K562 treated with DMSO at 1 percent for 12 hours (cell line): Measurements from ENCODE around the gene BFAR. TPM values are rescaled to one million over a fixed set of nuclear protein-coding genes. Genes with fewer than 3 reads are reported as not detected.

ENCODE experiments used
- total RNA-seq: library from RNA; unstranded; fragments of 300-600 nt; gene quantifications from 2 replicates; pipeline ENCODE4 v1.2.3, GENCODE V29; 2022; ENCODE audit not compliant: insufficient read depth

BFAR gene, protein sequence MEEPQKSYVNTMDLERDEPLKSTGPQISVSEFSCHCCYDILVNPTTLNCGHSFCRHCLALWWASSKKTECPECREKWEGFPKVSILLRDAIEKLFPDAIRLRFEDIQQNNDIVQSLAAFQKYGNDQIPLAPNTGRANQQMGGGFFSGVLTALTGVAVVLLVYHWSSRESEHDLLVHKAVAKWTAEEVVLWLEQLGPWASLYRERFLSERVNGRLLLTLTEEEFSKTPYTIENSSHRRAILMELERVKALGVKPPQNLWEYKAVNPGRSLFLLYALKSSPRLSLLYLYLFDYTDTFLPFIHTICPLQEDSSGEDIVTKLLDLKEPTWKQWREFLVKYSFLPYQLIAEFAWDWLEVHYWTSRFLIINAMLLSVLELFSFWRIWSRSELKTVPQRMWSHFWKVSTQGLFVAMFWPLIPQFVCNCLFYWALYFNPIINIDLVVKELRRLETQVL
- 24.3 and 40.5 TPM in 2 replicates for total RNA-seq

DNA sequence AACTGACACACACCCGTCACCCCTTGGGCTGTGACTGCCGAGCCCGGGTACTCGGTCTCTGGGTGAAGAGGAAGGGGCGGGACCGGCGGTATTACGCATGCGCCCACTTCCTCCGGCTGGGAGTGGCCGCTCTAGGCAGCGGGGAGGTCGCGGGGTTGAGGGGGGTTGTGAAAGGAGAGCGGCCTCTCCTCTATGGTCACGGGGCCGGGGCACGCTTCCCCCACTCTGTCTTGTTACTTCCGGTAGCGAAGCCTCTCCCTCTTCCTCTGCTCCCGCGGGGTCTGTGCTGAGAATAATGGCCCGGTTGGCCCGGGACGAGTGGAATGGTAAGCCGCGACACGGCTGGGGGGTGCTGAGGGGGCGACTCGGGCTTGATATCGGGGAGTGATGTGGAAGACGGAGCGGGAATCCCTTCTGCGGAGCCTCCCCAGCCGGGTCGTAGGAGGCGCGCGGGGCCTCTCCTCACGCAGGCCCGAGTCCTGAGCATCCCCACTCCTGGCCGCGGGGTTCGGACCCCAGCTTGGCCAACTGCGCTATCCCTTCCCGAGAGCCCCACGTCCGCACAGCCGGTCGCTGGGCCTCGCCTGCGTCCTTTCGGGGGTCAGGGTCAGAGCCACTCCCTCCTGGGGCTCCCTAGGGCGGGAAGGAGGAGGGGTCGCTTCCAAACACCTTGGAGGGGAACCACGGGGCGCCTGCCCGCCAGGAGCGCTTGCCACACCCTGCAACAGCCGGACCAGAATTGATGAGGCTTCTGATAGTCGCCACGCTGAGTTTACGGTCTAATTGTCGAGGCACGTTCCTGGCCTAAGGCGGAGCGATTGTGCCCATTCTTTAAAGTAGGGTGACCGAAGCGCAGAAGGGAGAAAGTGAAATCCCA is at the start of gene BFAR:
TSS of gene BFAR (plus strand) at position 259 of the 877 bp plus-strand sequence. CDS start 11,396 bp downstream, outside the sequence.

DNA sequence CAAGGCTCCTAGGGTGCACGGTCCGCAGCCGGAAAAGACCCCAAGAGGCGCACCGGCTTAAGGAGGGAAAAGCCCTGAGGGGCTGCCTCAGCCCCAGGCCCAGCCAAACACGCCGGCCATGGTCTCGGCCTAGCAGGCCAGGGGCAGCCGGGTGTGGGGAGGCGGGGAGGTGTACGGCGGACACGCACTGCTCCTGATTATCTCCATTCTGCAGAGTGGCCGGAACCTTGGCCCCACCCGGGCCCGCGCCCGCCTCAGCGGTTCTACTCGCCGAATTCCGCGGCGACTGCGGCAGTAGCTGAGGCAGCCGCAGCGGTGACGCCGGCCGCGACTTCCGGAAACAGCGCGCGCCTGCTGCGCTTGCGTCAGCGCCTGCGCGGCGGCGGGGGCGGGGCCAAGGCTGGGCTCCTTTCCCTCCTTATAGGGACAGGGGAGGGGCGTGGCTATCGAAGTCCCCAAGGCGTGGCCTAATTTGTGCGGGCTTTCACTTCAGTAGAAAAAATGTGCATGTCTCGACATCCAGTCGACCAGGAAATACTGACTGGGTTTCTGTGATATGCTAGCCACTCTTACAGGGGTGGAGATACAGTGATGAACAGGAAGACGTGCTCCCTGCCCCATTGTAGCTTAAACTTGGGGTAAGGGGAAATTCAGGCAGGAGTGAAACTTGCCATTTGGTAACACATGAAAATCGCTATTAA is 2.7 kb upstream of the BFAR start, which contains the start of gene PARN:
TSS of gene PARN (minus strand) at position 342 of the 701 bp plus-strand sequence. CDS start at position 207, 135 bp downstream.

DNA sequence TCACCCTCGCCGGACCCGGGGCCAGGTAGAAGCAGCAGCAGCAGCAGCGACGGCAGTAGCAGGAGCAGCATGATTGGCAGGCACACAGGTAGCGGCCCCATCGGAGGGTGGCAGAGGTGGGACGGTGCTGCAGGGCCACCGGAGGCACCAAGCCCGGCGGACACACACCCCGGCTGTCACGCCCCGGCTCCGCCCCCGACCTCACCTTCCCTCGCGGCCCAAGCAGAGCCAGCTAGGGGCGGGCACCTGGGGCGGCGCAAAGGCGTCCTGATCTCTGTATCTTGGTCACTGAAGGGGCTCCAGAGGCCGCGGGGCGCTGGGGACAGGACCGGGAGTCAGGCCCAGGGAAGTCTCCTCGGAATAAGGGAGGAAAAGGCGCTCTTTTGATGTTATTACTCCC is 61.4 kb downstream of the BFAR start, which contains the start of gene PLA2G10:
TSS of gene PLA2G10 (minus strand) at position 180 of the 400 bp plus-strand sequence. CDS start at position 101, 79 bp downstream.

DNA sequence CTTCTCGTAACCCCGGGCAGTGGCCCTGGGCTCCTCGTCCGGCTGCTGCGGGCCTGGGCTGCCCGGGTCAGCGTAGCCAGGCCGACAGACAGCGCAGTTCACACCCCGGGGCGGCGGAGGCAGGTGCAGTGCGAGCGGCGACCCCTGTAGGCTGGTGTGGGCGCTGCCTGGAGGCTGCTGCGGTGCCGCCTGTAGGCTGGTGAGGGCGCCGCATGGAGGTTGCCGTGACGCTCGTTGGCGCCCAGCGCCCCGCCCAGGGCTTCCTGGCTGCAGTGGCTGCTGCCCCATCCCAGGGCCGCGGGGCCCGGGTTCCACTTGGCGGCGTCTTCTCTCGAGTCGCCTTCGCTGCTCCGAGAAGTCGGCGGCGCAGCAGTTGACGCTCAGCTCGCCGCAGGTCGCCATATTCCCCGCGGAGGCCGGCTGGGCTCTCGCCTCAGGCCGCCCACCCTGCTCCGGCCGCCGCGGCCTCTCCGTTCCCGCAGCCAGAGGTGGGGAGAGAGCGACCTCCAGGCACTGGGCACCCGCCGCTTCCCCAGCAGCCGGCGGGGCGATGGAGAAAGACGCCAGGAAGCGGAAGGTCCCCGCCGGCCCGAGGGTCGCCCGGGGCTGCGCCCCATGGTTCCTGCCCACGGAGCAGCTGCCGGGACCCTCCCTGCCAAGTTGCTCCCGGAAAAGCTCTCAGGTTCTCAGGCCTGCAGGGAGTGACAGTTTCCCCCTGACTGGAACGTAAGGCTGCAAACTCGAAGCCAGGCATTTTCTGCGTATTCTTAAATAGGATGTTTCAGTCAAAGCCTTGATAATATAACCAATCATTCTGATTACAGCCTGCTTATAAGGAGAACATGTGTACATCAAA is 70.6 kb downstream of the BFAR start, which contains the start of gene NPIPA3:
TSS of gene NPIPA3 (plus strand) at position 256 of the 856 bp plus-strand sequence. CDS start 5,533 bp downstream, outside the sequence.

Other genes starting within 250 kb of the BFAR start
- gene PARN, start 2.7 kb upstream of the BFAR start, total RNA-seq: 20.9 and 32.6 TPM in 2 replicates
- gene PLA2G10, start 61.4 kb downstream of the BFAR start, total RNA-seq: not detected in 2 replicates
- 0.91 TPM in 1 of 2 replicates, not detected in the other for gene NPIPA3, start 70.5 kb downstream of the BFAR start, total RNA-seq
- not detected in 2 replicates for gene NPIPA2, start 109.6 kb downstream of the BFAR start, total RNA-seq
- gene NOMO1, start 200.8 kb downstream of the BFAR start, total RNA-seq: 32.4 and 76.2 TPM in 2 replicates